ENCODE measurements around the gene NHEJ1.

Gene NHEJ1

DNA sequence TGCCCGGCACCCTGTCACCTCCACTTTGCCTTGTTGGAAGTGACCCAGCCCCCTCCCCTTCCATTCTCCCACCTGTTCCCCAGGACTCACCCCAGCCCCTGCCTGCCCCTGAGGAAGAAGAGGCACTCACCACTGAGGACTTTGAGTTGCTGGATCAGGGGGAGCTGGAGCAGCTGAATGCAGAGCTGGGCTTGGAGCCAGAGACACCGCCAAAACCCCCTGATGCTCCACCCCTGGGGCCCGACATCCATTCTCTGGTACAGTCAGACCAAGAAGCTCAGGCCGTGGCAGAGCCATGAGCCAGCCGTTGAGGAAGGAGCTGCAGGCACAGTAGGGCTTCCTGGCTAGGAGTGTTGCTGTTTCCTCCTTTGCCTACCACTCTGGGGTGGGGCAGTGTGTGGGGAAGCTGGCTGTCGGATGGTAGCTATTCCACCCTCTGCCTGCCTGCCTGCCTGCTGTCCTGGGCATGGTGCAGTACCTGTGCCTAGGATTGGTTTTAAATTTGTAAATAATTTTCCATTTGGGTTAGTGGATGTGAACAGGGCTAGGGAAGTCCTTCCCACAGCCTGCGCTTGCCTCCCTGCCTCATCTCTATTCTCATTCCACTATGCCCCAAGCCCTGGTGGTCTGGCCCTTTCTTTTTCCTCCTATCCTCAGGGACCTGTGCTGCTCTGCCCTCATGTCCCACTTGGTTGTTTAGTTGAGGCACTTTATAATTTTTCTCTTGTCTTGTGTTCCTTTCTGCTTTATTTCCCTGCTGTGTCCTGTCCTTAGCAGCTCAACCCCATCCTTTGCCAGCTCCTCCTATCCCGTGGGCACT is 21.9 kb upstream of the NHEJ1 start:
- no peak for DNase-seq (ENCODE audit: low spot score)

- DNase-seq (ENCODE audit: low spot score): no peak
Measured at GRCh38 chr2:219181531-219181930, 20.9 kb upstream of the NHEJ1 start.

DNA sequence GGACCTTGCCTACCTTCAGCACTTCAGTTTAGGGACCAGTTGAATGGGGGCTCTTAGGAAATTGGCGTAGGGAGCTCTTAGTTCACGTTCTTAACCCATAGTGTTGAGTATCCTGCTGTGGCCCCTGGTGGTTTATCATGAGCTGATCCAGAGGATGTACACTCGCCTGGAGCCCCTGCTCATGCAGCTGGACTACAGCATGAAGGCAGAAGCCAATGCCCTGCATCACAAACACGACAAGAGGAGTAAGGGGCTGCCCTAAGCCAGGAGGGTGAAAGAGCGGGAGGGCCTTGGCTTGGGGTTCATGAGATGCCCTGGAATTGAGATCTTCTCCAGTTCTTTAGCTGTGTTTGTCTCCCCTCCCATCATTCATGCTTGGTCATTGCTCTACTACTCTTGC is 20.3 kb upstream of the NHEJ1 start:
- DNase-seq (ENCODE audit: low spot score): no peak

DNA sequence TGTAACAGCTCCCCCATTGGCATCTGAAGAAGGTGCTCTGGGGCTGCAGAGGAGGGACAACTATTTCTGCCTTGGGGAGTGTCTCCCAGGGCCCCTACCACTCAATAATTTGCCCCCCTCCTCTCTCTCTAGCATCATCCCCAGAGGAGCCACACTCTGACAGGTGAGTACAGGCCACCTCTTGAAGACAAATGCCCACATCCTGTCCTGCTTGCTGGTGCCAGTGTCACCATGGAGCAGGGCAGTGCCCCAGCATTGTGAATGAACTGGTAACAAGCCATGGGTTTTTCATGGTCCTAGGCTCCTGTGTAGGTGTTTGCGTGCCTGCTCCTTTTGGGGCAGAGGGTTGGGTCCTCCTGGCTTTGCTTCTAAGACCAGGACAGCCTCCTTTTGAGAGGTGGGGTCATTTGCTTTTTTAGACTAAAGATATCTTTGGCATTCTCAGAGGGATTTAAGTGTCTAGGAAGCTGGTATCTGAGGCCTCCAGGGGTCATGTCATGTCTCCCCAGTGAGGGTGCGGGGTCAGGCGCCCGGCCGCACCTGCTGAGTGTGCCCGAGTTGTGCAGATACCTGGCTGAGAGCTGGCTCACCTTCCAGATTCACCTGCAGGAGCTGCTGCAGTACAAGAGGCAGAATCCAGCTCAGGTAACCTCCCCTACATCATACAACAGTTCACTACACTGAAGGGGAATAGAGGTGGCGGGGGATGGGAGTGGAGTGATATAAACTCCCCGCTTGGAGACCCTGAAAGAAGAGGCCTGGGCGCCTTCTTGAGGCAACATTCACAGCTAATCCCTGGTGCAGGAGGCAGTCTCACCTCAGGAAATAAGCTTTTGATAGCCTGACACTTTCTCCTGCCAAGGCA is 19.2 kb upstream of the NHEJ1 start:
- DNase-seq (ENCODE audit: low spot score): no peak

DNA sequence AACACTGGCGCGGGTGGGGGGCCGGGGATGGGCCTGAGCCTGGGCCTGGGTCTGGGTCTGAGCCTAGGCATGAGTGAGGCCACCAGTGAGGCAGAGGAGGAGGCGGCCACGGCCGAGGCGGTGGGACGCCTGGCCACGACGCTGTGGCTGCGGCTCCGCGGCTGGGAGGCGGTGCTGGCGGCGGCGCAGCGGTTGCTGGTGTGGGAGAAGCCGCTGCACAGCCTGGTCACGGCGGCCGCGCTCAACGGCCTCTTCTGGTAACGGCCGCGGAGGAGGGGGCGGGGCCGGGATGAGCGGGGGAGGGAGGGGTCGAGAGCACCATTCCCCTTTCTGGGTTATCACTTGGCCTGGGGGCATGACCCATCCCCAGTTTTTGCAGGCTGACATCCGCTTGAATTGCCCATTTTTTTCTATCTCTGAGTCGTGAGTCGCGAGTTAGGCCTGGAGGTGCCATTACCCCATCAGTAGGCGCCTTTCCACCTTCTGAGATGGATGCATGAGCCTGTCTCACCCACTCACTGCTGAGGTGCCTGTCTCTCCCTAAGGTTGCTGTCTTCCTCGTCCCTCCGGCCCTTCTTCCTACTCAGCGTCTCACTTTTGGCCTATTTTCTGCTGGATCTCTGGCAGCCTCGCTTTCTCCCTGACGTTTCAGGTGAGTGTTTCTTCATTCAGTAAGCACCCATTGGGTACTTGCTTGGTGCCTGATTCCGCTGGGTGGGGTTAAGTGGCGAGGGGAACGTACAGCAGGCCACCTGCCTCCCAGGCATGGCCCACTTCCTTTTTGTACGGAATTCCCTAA is 18.0 kb upstream of the NHEJ1 start:
- peak; percentile 65 for DNase-seq (ENCODE audit: low spot score)

DNA sequence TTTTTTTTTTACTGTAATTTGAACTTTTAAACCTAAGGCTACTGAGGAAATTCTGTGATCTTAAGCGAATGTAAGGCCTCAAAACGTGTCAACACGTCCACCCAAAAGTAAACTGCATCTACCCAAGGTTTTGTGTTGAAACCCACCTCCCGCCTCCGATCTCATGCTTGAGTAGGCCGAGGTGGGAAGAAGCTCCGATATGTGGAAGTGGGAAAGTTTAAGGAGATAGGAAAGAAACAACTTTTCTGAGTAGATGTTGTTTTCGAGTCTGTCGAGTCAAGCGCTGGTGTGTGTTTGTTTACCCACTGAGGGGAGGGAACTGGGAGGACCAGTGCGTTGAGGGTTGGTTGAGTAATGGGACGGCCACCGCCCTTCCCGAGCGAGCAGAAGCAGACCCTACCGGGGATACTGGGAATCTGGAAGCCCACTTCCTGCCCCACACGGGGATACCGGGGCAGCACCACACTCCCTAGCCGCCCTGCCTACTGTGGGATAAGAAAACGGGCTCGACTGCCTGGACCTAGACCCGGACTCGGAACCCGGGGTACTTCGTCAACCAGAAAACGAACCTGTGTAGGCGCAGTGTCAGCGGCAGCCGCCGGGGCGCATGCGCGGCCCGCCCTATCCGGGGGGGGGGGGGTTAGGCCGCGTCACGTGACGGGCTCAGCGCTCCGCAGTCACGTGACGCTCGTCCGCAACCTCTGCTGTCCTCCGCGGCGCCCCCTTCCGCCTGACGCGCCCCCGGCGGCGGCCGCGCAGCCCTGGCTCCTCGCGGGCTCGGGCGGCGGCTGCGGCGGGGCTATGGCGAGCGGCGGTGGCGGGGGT is 17.1 kb upstream of the NHEJ1 start, which contains the start of gene RETREG2:
Gene RETREG2, plus strand, starts transcription at position 724 of the 825 bp plus-strand sequence. Its CDS starts 78 bp downstream, at position 802.
- peak; percentile 98 for DNase-seq (ENCODE audit: low spot score)

- DNase-seq (ENCODE audit: low spot score): peak; percentile 89
Measured at GRCh38 chr2:219176818-219177551, 16.4 kb upstream of the NHEJ1 start, which contains the start of gene CNPPD1. Gene CNPPD1 (minus strand): TSS chr2:219176925. CDS start chr2:219176828, 97 bp downstream.

DNA sequence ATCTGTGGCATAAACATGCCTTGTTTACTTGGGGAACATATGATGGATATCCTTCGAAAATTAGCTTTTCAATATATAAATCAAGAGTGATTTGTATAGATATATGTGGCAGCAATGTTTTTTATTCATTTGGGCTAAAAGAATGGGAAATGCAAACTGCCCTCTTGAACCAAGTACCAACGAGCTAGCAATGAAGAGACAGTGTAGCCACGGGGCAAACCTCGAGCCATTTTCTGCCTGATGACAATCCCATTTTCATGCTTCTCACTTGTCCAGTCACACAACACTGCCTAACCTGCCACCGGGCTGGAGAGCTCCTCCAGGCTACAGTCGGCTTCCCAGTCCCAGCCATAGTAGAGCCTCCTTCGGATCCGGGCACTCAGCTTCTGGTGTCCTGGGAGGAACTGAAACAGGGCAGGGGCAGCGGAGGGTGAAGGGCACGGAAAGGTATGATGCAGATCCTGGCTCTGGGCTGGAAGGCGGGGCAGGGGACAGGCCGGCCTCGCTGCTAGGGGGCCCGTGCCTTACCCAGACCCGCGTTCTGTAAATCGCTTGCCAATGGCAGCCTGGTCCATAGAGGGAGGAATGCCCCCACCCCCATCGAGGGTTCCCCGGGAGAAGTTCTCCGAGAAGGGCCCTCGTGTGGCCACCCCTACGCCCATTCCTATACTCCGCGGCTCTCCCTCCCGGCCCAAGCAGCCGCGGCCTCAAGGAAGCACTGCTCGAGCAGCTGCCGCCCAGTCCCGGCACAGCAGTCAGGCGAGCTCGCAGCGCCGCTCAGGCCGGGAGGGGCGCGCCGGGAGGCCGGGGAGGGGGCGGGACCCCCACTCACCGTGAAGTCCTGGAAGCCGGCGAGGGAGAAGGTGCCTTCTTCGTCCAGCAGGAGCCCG is 15.6 kb upstream of the NHEJ1 start:
- peak; percentile 59 for DNase-seq (ENCODE audit: low spot score)

GRCh38 chr2:219175486-219175885 is 14.9 kb upstream of the NHEJ1 start:
- no peak for DNase-seq (ENCODE audit: low spot score)

GRCh38 chr2:219174801-219175200 is 14.2 kb upstream of the NHEJ1 start:
- no peak for DNase-seq (ENCODE audit: low spot score)

DNA sequence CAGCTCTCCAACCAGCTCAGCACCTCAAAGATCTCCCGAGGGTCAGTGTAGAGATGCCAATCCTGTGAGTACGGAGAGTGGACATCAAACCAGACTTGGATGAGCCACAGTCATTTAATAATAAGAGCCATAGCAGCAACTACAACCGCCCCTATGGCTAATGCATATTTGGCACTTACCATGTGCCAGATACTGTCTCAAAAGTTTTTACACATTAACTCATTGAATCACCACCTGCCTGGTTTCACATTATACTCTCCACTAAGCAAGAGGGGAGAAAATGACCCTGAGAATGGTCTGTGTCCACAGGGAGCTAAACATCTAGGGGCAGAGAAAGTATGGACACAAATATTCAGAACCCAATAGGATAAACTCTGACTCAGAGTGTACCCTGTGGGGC is 13.5 kb upstream of the NHEJ1 start:
- no peak for DNase-seq (ENCODE audit: low spot score)

DNA sequence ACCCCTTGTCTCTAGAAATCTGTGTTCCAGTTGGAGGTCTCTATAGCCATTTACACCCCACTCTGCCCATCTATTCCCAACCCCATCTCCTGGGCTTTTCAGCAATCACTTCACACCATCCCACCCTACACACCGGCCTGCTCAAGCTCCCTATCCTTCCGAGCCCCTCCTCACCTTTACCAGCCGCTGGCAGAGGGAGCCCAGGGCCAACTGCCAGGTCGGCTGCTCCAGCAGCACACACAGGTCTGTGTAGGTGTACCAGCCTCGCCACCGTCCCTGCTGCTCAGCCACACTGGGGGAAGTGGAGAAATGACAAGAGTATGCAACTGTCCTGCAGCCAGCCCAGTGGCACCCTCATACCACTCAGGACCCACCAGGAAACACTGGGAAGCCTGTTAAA is 12.6 kb upstream of the NHEJ1 start:
- DNase-seq (ENCODE audit: low spot score): no peak

- no peak for DNase-seq (ENCODE audit: low spot score)
Measured at GRCh38 chr2:219172231-219173154, 11.9 kb upstream of the NHEJ1 start.

- DNase-seq (ENCODE audit: low spot score): peak; percentile 62
Measured at GRCh38 chr2:219171231-219171651, 10.6 kb upstream of the NHEJ1 start.

DNA sequence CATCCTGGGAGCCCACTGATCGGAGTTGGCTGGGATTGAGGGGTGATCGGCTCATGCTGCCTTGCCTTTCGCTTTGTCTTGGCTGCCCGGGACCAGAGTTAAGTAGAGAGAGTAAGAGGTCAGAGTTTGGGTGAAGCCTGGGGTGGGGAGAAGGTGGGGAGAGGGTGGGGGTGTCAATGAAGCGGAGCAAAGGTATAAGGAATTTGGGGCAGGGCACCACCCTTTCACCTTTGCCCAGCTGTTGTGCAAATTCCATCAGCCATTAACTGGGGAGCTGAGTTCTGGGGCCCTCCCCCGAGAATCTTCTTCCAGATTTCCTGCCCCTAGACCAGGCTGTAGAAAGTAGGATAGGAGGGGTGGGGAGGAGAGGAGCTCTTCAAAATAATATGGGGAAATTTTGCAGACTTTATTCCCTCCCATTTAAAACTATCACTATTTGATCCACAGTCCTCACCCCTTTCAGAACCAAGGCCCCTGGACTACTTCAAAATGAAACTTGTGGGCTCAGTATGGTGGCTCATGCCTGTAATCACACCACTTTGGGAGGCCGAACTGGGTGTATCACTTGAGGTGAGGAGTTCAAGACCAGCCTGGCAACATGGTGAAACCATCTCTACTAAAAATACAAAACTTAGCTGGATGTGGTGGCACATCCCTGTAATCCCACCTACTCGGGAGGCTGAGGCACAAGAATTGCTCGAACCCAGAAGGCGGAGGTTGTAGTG is 9.5 kb upstream of the NHEJ1 start, which contains the start of gene SLC23A3:
Gene SLC23A3, minus strand, starts transcription at position 100 of the 725 bp plus-strand sequence. Its CDS starts 45 bp downstream, at position 55.
- no peak for DNase-seq (ENCODE audit: low spot score)

DNA sequence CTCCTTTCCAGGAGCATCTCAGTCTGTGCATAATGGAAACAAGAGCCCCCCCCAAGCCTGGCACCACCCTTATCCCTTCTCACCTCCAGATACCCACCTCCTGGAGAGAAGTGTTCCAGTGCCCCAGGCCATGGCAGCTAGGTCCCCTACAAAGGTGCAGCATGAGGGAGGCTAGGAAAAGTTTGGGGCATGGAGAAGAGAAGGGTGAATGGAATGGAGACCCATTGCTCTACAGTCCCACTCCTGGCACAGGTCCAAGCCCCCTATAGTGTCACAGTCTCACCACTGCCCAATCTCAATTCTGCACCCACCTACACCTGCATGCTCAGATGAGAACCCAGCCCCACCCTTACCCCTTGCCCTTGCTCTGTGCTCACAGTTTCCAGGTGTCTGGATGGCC is 8.3 kb upstream of the NHEJ1 start:
- DNase-seq (ENCODE audit: low spot score): no peak

DNA sequence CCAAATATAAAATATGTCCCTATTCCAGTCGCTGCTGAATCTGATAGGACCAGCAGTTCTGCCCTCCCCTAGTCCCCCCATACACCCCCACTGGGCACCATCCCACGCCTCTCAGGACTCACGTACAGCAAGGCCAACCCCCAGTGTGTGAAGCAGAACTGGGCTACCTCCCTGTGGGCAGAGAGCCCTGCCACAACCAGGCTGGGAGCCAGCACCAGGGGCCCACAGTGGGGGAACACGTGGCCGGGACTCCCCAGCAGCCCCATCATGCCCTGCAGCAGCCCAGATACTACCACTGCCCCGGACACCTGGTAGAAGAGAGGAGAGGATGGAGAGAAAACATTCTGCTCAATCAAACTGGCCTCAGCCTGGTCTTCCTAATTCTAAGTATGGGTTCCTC is 7.9 kb upstream of the NHEJ1 start:
- no peak for DNase-seq (ENCODE audit: low spot score)
